Kidney (tissue), 14 donors: ENCODE data around the gene SLC12A9. TPM values are rescaled to one million over a fixed set of nuclear protein-coding genes. Genes with fewer than 3 reads are reported as not detected.

Experiments used
- DNase-seq, 5 donors: peaks; one replicate each; pipeline ENCODE4 v3.0.0-alpha.2; 2013 to 2020
- FAIRE-seq: peaks from 2 replicates; lab custom pipeline; 2012; peaks lifted over from hg19 to GRCh38; lab: Jason Lieb, UNC
- H3K27ac ChIP-seq, 2 donors: one replicate each; pipeline ENCODE4 v1.7.0; 2013; ENCODE audit warnings: low read depth in 2 of 2, low read length in 2 of 2, inconsistent platforms in 1 of 2
- H3K27me3 ChIP-seq: one replicate; pipeline ENCODE4 v1.7.1; 2013; ENCODE audit warnings: low read length, inconsistent platforms; ENCODE audit not compliant: control insufficient read depth, insufficient read depth
- H3K36me3 ChIP-seq, 3 donors: one replicate each; pipeline versions ENCODE4 v1.7.0 to v1.7.1; 2013; ENCODE audit warnings: low read length in 3 of 3, control low read depth in 1 of 3, inconsistent platforms in 1 of 3; ENCODE audit not compliant: insufficient read depth in 3 of 3, control insufficient read depth in 2 of 3
- H3K4me1 ChIP-seq, 3 donors: one replicate each; pipeline versions ENCODE4 v1.7.0 to v1.7.1; 2013; ENCODE audit warnings: low read length in 3 of 3, inconsistent platforms in 1 of 3, low read depth in 1 of 3; ENCODE audit not compliant: control insufficient read depth in 2 of 3, insufficient read depth in 2 of 3
- H3K4me3 ChIP-seq, 3 donors: one replicate each; pipeline versions ENCODE4 v1.7.0 to v1.8.1; 2013; ENCODE audit warnings: low read length in 3 of 3, control low read depth in 1 of 3, inconsistent platforms in 1 of 3
- H3K9ac ChIP-seq, 3 donors: one replicate each; pipeline versions ENCODE4 v1.7.0 to v1.7.1; 2013; ENCODE audit warnings: low read length in 3 of 3, control low read depth in 1 of 3, inconsistent platforms in 1 of 3
- H3K9me3 ChIP-seq, 3 donors: one replicate each; pipeline versions ENCODE4 v1.7.0 to v1.7.1; 2013; ENCODE audit warnings: low read length in 3 of 3, control low read depth in 1 of 3, inconsistent platforms in 1 of 3; ENCODE audit not compliant: control insufficient read depth in 2 of 3, insufficient read depth in 1 of 3
- CTCF ChIP-seq: IDR thresholded peaks from 3 replicates; pipeline ENCODE4 v1.5.1; 2012; ENCODE audit warnings: mild to moderate bottlenecking, moderate library complexity, borderline replicate concordance; ENCODE audit not compliant: insufficient read depth; ENCODE audit errors: extremely low read depth
- intact Hi-C: fragments of 100-400 bp; cut with DNase I; formaldehyde crosslinking; loops from one replicate; pipeline ENCODE4 v1.11.1; 2022
- polyA plus RNA-seq: library from polyadenylated mRNA; stranded (reverse); fragments of 350-450 nt; fragmentation: Illumina TruSeq; extraction: RNeasy Lipid Tissue Mini Kit (QIAGEN cat#74804); gene quantifications from one replicate; pipeline ENCODE4 v1.2.3, GENCODE V29; 2014; ENCODE audit warnings: low read depth, low replicate concordance; ENCODE audit not compliant: insufficient read depth
- total RNA-seq: library from RNA; stranded (reverse); fragmentation: NEBNext Ultra II Directional; extraction: Animal tissue kit (Norgen Biotek cat#: 25700); gene quantifications from one replicate; pipeline ENCODE4 v1.2.1, GENCODE V29; 2021
- donor health status: control.
- donor health status: control.
- donor health status: control.
- donor health status: control.
- donor health status: control.
- donor health status: DM: yes; HTN: yes; CAD: no.
- donor health status: Normal renal cell carcinoma (clear cell type).

Gene SLC12A9
- total and polyA plus RNA-seq, 2 donors from 2014 or later = 19.7 to 29.9 TPM

GRCh38 chr7:100824499-100825214, 27.9 kb upstream of the SLC12A9 start:
- FAIRE-seq = no peak
- H3K4me3 ChIP-seq = peak overlapping the region in 2 of 3 donors; percentile 79 to 87
- no peaks in the 10 kb centered on the region for H3K9me3 ChIP-seq
- intact Hi-C loops = no loop called here
- no peaks in the 10 kb centered on the region for H3K27me3 ChIP-seq
- H3K4me1 ChIP-seq = no peaks in the 10 kb centered on the region
- no peak for DNase-seq
- peaks cover 0 to 19% (median 5%) of the 10 kb centered on the region in 3 donors for H3K36me3 ChIP-seq
- no peak for TF ChIP-seq CTCF
- H3K27ac ChIP-seq = no peak overlapping the region
- H3K9ac ChIP-seq = peak overlapping the region in 1 of 3 donors; percentile 85

GRCh38 chr7:100825215-100825671, 27.3 kb upstream of the SLC12A9 start:
- Histone ChIP-seq H3K4me1 (no peaks in the 10 kb centered on the region), H3K9me3 (no peaks in the 10 kb centered on the region), H3K4me3 (peak overlapping the region; percentile 67 to 87 (median 79)), H3K9ac (peak overlapping the region in 2 of 3 donors; percentile 74 to 85), H3K27ac (peak overlapping the region in 1 of 2 donors; percentile 45), H3K36me3 (peaks cover 0 to 13% (median 3%) of the 10 kb centered on the region in 3 donors), H3K27me3 (no peaks in the 10 kb centered on the region)
- TF ChIP-seq CTCF = no peak
- DNase-seq = peak in 1 of 5 donors; percentile 33
- intact Hi-C loops = no loop called here
- no peak for FAIRE-seq

GRCh38 chr7:100825751-100826513, 26.6 kb upstream of the SLC12A9 start:
- no peaks in the 10 kb centered on the region for H3K27me3 ChIP-seq
- no peaks in the 10 kb centered on the region for H3K9me3 ChIP-seq
- intact Hi-C loops = no loop called here
- TF ChIP-seq CTCF = no peak
- H3K27ac ChIP-seq = peak overlapping the region; percentile 45 to 51
- FAIRE-seq (no peak), DNase-seq (peak in 3 of 5 donors; percentile 44 to 86 (median 62))
- peaks cover 0 to 3% (median 0%) of the 10 kb centered on the region in 3 donors for H3K4me1 ChIP-seq
- peak overlapping the region; percentile 67 to 85 (median 74) for H3K9ac ChIP-seq
- peak overlapping the region; percentile 67 to 87 (median 79) for H3K4me3 ChIP-seq
- peaks cover 0 to 7% (median 0%) of the 10 kb centered on the region in 3 donors for H3K36me3 ChIP-seq
